ENCODE data around the gene LPO.

The LPO gene

DNA sequence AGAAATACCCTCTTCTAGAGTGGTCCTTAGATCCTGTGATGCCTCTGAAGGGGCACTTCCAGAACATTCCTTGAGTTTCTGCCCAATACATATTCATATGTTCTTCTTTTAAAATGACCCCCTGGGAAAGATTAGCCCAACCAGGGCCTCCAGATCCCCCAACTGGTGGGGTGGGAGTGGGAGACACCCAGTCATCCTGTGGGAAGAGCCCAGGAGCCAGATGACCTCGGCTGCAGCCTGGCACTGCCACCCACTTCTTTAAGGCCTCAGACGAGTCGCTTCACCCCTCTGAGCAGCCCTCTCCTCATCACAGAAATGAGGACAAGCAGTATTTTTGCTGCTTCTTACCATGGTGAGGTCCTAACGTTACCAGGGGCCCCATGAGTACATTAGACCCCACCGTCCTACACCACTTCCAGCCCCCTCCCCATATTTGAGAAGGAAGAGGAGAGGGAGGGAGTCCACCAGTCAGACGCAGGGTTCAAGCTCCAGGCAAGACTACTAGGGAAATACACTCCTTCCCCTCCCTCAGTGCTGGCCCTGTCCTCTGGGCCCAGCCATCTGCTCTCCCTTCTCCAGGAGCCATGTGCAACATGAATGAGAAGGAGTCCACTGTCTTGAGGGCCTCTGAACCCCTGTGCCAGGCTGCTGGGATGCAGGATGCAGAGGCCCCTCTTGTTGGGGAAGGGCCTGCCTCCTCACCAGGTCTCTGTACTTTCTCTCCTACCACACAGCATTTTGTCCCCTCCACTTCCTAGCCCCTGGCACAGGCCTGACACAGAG, 30.6 kb downstream of the LPO start:
- H3K4me3 ChIP-seq (ENCODE audit: control insufficient read depth, low read depth, low read length): no peak overlapping the region
- DNase-seq (ENCODE audit: low read depth): no peak
- TF ChIP-seq, protein P1, sequence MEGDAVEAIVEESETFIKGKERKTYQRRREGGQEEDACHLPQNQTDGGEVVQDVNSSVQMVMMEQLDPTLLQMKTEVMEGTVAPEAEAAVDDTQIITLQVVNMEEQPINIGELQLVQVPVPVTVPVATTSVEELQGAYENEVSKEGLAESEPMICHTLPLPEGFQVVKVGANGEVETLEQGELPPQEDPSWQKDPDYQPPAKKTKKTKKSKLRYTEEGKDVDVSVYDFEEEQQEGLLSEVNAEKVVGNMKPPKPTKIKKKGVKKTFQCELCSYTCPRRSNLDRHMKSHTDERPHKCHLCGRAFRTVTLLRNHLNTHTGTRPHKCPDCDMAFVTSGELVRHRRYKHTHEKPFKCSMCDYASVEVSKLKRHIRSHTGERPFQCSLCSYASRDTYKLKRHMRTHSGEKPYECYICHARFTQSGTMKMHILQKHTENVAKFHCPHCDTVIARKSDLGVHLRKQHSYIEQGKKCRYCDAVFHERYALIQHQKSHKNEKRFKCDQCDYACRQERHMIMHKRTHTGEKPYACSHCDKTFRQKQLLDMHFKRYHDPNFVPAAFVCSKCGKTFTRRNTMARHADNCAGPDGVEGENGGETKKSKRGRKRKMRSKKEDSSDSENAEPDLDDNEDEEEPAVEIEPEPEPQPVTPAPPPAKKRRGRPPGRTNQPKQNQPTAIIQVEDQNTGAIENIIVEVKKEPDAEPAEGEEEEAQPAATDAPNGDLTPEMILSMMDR (IDR thresholded peaks at IDR 0.05; ENCODE audit: control insufficient read depth, insufficient read depth, low read depth, low read length, missing control alignments): no peak

DNA sequence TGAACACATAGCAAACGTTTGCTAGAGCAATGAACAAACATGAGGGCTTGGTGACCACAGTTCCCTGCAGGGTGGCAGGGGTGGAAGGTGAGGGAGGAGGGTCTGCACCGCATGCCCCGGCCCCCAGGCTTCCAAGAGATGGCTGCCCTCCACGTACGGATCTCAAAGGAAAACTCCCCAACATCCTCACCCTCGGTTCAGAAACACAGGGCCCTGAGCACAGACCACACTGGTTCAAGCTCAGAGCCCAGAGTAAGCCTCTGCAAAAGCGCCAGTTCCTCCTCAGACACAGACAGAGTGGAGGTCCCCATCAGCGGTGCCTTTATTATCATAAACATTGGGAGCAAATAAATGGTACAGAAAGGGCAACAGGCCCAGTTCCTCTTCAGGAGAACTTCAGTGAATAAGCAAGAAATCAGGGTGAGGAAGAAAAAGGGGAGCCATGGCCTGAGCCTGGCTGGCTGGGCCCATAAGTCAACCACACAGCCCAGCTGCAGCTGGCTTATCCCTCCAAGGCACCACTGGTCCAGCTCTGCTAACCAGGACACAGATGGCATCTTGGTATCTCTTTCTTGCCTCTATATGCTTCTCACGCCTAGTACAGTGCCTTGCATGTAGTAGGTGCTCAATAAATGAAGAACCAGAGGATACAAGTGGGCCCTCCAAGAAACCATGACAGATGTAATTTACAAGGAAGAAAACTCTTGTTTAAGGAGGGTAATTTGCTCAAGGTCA, 31.3 kb downstream of the LPO start:
- no peak for DNase-seq (ENCODE audit: low read depth)
- TF ChIP-seq, protein P1 (IDR thresholded peaks at IDR 0.05; ENCODE audit: control insufficient read depth, insufficient read depth, low read depth, low read length, missing control alignments): no peak
- no peak overlapping the region for H3K4me3 ChIP-seq (ENCODE audit: control insufficient read depth, low read depth, low read length)

DNA sequence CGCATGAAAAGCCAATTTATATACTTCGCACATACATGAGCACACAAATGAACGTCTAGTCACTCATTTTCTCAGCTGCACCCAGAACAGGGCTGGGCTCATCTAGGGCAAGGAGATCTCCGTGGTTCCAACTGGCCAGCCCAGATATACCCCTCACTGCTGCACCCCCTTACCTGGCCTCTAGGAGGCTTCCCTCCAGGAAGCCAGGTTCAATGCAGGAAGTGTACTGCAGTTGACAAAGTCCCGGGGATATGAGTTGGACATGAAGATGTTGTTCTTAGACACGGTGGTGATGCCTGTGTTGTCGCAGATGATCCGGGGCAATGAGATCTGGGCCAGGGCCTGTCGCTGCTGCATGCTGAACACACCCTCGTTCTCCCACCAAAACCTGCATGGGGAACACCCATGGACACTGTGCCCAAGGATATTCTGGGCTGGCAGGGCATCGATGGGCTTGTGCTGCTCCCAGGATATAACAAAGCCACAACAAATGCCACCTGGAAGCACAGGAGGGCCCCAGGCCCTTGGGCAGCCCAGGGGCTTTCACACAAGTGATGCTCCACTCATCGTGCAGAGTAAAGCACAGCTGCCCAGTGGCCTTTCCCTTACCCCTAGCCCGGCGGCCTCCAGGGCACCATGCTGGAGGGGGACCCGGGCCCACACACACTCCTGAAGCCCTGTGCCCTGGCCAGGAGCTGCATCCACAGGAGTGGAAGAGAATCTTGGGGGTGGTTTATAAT, 32.3 kb downstream of the LPO start:
- DNase-seq (ENCODE audit: low read depth): no peak
- H3K4me3 ChIP-seq (ENCODE audit: control insufficient read depth, low read depth, low read length): no peak overlapping the region
- TF ChIP-seq, protein P1 (IDR thresholded peaks at IDR 0.05; ENCODE audit: control insufficient read depth, insufficient read depth, low read depth, low read length, missing control alignments): no peak

DNA sequence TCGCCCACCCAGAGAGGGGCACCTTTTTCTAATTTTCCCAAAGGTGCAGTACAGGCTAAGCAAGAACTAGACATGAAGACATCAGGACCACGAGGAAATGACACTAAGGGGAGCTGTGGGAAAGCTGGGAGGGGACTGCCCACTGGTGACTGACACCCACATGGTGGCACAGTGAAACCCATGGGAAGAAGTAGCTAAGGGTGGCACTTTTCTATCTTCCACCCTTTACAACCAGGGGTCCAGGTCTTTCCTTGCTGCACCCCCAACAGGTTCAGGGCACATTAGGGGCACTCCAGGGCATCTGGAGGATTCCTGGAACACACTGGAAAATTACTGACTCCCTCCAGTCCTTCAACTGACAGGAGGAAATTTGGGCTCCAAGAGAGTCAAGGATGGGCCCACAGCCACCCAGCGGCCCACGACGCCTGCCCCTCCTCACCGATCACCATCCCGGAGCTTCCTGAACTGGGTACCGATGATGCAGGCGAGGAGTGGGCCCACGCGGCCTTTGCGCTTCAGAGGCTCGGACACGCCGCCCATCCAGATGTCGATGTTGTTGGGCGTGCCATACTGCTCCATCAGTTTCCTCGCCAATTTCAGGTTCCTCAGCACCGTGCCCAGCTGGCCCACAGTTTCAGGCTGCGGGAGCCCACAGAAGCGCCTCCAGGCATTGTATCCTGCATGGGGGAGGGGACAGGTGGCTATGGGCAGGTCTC, 33.0 kb downstream of the LPO start:
- DNase-seq (ENCODE audit: low read depth): no peak
- H3K4me3 ChIP-seq (ENCODE audit: control insufficient read depth, low read depth, low read length): no peak overlapping the region
- TF ChIP-seq, protein P1 (IDR thresholded peaks at IDR 0.05; ENCODE audit: control insufficient read depth, insufficient read depth, low read depth, low read length, missing control alignments): no peak

DNA sequence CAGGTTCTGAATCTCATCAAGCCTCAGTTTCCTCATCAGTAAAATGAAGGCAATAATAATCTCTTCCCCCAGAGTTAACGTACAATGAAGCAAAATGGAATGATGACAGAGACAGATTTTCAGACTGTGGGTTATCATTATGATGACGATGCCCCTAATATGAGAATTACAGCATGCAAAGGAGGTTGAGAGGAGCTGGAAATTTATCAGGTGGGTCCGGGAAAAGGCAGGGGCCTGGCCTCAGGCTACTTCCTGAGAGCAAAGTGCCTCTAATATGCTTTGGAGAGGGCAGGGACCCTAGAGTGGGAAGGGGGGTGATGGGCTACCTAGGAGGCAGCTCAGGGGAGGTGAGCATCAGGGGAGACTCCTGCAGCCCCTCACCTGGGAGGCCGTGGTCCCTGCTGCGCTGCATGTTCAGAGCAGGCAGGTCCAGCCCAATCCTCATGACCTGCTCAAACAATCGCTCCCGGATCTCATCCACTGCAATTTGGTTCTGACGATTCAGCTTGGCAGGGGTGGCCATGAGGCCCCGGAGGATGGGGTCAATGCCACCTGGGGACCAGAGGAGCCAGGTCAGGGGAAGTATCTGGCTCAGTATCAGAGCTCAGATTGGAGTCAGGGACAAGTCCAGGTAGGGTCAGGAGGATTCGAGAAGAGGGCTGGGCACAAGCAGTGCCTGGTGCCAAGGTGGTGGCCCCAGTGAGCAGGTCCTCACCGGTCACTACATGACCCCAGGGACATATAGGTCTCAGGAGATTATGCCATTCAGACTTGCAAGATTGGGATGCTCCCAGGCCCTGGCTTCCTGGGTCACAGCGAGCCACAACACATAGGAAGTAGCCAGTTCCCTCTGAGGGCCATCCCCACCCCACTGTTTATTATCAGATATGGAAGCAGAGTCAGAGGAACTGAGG, 34.2 kb downstream of the LPO start:
- no peak for DNase-seq (ENCODE audit: low read depth)
- TF ChIP-seq, protein P1 (IDR thresholded peaks at IDR 0.05; ENCODE audit: control insufficient read depth, insufficient read depth, low read depth, low read length, missing control alignments): no peak
- H3K4me3 ChIP-seq (ENCODE audit: control insufficient read depth, low read depth, low read length): no peak overlapping the region

All from AG09309 (cell line).